ENCODE data around the gene POU3F1.
A peak's percentile ranks its signal among the peaks of the same experiment; 100 is the strongest.

GRCh38 chr1:38050397-38051078 is 3.9 kb upstream of the POU3F1 start:
- peak; percentile 42 for TF ChIP-seq CTCF (IDR thresholded peaks at IDR 0.05; ENCODE audit: low read depth, low read length)
- no peak for TF ChIP-seq EZH2phosphoT487 (IDR thresholded peaks at IDR 0.05; ENCODE audit: low read depth)

All from OCI-LY3 (cell line).